Measurements from ENCODE around the gene IST1.

Gene IST1

DNA sequence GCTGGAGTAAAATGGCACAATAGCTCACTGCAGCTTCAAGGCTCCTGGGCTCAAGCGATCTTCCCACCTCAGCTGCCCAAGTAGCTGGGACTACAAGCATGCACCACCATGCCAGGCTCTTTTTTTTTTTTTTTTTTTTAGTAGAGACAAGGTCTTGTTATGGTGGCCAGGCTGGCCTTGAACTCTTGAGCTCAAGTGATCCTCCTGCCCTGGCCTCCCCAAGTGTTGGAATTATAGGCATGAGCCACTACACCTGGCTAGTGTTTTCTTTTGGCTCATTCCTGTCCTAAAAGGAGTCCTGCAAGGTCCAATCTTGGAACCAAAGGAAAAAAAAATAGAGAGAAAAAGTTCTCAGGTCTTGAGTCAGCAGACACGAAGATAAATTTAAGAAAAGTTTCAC lies 74.0 kb downstream of the IST1 start:
- DNase-seq: no peak

DNA sequence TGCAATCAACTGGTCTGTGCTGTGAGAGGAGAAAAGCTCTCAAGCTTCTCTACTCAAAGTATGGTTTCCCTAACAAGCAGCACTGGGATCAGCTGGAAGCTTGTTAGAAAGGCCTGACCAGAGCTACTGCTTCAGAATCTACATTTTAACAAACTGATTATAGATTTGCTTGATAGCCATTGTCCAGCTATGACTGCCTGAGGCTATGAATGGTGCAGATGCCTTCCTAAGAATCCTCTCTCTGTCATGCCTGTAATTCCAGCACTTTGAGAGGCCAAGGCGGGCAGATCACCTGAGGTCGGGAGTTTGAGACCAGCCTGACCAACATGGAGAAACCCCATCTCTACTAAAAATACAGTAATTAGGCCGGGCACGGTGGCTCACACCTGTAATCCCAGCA lies 76.2 kb downstream of the IST1 start:
- no peak for DNase-seq

DNA sequence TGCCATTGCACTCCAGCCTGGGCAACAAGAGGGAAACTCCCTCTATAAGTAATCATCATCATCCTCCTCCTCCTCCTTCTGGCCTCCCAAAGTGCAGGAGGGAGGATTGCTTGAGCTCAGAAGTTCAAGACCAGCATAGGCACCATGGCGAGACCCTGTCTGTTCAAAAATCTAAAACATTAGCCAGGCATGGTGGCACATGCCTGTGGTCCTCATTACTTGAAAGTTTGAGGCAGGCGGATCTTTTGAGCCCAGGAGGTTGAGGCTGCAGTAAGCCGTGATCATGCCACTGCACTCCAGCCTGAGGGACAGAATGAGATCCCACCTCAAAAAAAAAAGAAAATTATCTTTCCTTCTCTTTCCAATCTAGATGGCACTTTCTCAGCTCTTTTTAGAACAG lies 77.0 kb downstream of the IST1 start:
- no peak for DNase-seq

DNA sequence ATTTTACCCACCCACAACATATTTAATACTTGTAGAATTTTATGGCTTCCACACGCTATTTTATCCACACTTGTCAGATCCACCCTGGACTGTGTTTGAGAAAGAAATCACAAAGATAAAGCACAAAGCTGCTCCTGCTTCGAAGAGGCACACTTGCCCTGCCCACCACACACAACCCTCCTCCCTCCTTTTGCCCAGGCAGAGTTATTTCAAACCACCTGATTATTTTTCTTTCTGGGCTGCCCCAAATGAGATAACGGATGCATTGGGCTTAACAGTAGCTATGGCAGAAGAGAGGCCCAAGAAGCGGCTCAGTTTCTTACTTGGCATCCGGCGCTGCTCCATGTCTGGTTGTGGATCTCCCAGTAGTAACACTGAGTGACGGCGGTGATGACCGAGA lies 77.7 kb downstream of the IST1 start:
- no peak for DNase-seq

DNA sequence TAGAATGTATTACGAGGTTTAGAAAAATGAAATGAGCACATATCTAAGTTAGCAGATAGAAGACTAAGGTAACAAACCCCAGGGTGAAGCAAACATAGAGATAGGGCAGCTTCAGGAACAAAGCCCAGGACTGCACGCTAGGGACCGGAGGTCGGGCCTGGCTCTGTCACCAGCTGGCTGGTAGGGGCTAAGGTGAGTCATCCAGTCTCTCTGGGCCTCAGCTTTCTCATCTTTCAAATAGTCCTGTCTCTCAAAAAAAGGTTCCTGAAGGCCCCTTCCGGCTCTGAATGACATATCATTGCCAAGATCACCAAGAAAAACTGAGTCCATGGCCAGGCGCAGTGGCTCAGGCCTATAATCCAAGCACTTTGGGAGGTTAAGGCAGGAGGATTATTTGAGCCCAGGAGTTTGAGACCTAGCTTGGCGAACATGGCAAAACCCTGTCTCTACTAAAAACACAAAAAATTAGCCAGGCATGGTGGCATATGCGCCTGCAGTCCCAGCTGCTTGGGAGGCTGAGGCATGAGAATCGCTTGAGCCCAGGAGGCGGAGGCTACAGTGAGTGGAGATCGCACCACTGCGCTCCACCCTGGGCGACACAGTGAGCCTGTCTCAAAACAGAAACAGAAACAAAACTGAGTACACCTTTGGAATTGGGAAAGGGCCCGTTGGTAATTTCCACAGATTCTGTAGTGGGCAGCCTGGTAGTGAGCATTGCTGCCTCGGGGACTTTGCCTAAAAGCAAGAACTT lies 78.9 kb downstream of the IST1 start:
- DNase-seq: no peak

Data from NCI-H146 (cell line).